Gastroesophageal sphincter (tissue), 3 donors: ENCODE data around the gene RBP3.

ENCODE experiments used
- POLR2A ChIP-seq, 2 donors: fragments of 450-650 bp; IDR thresholded peaks; one replicate each; pipeline ENCODE4 v1.6.1; 2017; ENCODE audit warnings: antibody characterized with exemption in 2 of 2, mild to moderate bottlenecking in 2 of 2, moderate library complexity in 1 of 2
- TF ChIP-seq, protein P1 (sequence below), 4 experiments: fragments of 200-600 bp in 2 of 4; fragments of 450-650 bp in 2 of 4; sonication (generic) in 1 of 4; IDR thresholded peaks; one replicate each; pipeline ENCODE4 v1.5.1; 2017 to 2019; ENCODE audit warnings: antibody characterized with exemption in 4 of 4, mild to moderate bottlenecking in 2 of 4, moderate library complexity in 2 of 4

DNA sequence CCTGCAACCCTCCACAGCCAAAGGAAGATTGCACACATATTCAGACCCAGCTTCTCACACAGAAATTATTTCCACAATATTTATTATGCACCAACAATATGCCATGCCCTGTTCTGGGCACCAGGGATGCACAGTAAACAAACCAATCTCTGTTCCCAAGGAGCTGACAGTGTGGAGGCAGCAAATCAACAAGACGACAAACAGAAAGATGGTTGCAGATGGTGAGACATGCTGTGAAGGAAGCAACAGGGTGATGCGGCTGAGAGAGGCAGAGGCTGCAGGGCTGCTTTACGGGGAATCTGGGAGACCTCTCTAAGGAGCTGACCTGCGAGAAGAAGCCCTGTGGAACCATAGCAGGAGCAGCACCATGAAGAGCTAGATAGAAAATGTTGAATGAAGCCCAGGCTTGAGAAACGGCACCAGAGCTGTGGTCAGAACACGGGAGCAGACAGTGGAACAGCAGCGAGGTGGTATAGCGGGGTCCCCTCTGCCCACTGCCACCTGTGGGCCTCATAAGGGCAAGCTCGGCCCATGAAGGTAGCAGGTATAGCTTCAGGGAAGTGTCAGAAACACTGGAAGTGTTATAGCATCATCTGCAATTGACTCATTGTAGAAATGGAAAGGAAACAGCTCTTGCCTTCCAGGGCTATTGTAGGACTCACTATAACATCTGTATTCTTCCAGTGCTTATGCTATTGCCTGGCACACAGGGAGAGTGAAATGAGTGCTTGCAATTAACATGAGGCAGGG, 17.4 kb downstream of the RBP3 start:
- no peak for TF ChIP-seq POLR2A (IDR thresholded peaks at IDR 0.05)
- TF ChIP-seq, protein P1, sequence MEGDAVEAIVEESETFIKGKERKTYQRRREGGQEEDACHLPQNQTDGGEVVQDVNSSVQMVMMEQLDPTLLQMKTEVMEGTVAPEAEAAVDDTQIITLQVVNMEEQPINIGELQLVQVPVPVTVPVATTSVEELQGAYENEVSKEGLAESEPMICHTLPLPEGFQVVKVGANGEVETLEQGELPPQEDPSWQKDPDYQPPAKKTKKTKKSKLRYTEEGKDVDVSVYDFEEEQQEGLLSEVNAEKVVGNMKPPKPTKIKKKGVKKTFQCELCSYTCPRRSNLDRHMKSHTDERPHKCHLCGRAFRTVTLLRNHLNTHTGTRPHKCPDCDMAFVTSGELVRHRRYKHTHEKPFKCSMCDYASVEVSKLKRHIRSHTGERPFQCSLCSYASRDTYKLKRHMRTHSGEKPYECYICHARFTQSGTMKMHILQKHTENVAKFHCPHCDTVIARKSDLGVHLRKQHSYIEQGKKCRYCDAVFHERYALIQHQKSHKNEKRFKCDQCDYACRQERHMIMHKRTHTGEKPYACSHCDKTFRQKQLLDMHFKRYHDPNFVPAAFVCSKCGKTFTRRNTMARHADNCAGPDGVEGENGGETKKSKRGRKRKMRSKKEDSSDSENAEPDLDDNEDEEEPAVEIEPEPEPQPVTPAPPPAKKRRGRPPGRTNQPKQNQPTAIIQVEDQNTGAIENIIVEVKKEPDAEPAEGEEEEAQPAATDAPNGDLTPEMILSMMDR (IDR thresholded peaks at IDR 0.05): no peak
